MV-4-11 (cell line): ENCODE data around the gene TBL1X.

Experiments
- DNase-seq: peaks from one replicate; lab custom pipeline; 2025; lab: John Stamatoyannopoulos, UW

TBL1X gene

GRCh38 chrX:9498236-9498635, 33.4 kb downstream of the TBL1X start:
- DNase-seq, result no peak

DNA sequence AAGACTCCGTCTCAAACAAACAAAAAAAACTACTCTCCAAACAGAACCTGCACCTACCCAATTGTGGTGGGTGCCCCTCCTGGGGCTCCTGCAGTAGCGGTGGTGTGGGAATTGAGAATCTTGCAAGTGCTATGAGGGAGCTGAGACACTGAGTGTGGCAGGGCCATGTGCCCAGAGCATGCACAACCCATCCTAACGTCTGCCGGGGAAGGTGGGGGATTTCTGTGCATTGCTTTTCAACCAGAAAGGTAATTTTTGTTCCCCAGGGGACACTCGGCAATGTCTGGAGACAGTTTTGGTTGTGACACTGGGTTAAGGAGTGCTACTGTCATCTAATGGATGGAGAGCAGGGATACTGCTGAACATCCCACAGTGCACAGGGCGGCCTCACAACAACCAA, 35.7 kb downstream of the TBL1X start:
- no peak for DNase-seq

- no peak for DNase-seq
Observed at GRCh38 chrX:9501362-9501761, 36.5 kb downstream of the TBL1X start.

DNA sequence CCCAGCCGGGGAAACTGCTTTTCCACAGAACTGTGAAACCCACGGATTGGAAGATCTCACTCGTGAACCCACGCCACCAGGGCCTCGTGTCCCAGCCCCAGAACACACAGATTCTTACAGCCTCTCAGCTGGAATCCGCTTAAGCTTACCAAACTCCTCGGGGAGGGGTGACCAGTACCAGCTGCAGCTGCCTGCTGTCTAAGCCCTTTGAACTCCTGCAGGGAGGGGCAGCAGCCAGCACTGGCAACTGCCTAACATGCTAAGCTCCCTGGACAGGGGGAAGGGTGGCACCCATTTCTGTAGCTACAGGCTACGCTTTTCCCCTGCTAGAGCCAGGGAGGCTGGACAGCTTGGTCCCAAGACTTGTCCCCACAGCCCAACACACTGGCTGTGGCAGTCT, 38.4 kb downstream of the TBL1X start:
- DNase-seq, result no peak

- DNase-seq, result no peak
Observed at GRCh38 chrX:9510366-9510765, 45.5 kb downstream of the TBL1X start.

DNA sequence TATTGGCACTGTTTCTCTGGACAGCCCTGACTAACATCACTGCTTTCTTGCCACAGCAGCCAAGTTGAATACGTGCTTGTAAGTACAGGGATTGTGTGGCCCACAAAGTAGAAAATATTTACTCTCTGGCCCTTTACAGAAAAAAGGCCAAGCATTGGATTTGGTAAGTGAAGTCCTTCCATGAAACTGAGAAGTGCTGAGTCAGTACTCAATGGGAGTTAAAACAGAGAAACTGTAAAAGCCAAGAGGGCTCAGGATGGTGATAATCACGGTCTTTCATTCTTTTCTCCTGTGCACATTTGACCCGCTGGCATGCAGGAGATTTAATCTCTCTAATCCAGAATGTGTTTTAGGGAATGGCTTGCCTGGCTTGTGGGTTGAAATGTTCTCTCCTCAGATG, 46.1 kb downstream of the TBL1X start:
- DNase-seq, result no peak

DNA sequence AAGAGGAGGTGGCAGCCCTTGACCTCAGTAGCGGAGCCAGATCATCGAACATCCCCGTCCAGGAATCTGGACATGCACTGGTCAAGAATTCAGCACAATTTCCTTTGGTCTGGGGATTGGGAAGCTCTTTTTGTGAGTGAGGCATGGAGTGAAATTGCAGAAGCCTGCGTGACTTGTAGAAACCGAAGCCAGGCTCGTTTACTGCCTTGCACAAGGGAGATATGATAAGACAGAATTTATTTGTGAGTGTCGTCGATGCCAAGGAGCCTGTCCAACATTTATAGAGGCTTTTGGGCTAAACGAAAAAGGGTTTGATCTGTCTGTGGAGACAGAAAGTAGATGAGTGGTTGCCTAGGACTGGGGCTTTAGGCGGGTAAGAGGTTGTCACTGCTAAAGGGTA, 50.6 kb downstream of the TBL1X start:
- no peak for DNase-seq

DNA sequence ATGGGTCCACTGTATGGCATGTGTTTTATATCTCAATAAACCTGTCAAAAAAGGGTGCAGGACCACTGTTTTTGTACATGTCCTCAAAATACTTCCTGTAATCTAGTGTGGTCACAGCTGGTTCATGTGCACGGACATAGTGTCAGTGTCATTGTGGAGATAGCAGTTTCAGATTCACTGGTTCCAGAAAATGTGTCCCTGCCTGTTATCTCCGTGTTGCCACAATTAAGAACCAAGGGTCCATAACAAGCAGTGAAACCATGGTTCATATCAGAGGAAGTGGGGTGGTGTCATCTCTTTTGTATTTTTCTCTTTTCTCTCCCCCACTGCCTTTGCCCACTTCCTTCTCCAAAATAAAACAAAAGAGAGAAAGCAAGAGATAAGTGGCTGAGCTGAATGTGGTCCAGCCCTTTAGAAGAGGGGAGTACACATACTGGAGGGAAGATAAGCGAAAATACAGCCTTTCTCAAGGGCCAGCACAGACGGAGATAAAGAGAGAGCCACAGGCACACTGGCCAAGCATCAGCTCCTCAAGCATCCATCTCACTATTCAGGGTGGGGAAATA, 51.2 kb downstream of the TBL1X start:
- DNase-seq, result peak; percentile 80

GRCh38 chrX:9516635-9517034, 51.8 kb downstream of the TBL1X start:
- no peak for DNase-seq

- DNase-seq, result no peak
Observed at GRCh38 chrX:9518051-9518450, 53.2 kb downstream of the TBL1X start.

DNA sequence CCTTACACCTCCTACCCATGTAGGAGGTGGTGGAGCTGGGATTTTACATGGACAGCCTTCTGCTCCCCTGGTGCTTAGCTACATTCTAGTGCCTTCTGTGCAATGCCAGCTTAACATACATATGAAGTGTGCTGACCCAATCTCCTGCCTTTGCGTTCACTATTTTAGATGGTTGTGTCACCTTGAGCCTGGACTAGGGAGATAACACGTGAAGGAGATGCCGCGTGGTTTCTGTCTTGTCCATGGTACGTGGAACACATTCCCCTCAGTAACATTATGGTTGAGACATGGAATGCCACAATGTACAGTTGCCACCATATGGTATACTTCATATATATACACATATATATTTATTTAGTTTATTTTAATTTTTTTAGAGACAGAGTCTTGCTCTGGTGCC, 54.0 kb downstream of the TBL1X start:
- DNase-seq, result no peak

DNA sequence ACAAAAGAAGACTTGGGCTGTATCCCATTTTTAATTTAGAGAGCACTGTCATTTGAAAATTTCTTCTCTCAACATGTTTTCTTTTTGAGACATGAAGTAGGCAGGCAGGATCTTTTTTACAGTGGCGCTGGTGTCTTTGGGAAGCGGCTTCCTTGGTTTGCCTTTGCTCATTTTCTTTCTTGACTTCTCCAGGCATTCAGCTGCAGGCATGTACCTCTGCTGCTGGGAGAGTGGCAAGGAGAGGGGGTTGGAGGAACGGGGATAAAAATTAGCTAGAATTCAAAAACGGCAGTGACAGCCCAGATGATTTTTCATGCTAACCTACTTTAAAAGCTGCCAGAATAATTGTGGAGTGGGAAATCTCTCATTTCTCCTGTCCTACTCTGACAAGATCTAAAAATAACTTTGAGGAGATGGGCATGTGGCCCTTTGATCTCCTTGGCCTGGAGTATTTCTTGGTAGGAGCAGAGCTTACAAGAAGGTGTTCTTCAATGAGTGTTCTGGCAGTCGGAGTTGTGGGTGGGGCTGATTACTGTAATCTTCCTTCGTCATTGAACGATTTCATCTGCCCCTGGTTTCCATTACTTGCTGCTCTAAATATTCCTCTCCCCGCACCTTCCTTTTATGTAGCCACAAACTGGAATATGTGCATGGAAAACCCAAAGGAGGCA, 54.8 kb downstream of the TBL1X start:
- DNase-seq, result no peak

- DNase-seq, result no peak
Observed at GRCh38 chrX:9520217-9520590, 55.3 kb downstream of the TBL1X start.

DNA sequence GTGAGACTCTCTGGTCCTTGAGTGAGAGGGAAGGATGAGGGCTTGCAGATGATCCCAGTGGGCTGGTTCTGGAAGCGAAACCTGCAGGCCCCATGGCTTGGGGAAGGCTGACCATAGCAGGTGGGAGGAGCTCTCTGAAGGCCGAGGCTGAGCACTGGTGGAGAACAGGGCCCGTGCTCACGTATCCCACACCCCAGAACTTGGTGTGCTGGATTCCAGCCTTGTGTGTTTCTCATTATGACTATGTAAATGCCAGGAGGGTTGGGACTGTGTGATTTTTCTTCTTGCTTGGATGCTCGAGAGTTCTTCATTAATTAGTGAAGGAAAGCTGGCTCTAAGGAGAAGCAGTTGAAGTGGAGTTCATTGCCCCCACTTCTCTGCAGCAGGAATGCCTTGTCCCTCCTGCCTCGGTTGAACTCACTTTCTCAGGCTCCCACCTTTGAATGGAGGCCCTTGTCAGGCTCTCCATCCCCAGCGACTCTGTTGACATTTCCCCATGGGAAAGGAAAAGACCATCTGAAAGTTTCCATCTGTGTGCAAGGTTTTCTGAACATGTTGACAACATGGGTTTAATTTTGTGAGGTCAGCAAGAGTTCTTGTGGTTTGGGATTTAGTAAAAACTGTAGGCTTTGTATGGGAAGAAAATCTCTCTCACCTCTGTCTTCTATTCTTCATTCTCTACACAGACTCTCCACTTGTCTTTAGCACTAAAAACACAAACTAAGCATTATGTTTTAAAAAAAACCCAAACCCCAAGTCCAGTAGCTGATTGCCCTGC, 57.7 kb downstream of the TBL1X start:
- no peak for DNase-seq

DNA sequence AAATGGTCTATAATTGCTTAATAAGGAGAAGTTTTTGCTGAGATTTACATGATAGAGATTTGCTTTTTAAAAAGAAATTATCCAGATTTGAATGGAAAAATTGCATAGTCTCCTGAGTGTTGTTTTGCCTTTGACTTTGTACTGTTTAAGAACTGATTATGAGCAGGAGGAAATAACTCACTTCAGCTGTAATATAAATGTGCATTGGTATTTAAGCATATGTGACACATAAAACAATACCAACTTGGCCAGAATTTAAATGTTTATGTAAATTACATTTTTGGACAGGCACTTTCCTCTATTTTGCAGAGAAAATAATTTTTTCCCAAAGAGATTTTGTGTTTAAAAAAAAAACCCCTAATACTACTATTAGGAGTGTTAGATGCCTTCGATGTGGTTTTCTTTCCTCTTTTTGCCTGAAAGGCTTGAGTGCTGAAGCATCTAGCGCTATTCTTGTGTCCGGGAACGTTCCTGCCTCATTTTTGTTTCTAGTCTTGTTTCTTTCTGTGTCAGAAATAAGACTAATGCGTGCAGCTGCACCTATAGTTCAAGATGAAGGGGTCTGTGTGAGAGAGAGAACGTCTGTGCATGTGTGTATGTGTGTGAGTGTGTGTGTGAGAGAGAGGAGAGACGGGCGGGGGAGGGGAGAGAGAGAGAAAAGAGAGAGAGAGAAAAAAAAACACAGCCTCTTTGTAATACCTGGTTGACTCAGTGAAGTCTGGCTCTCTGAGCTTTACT, 60.8 kb downstream of the TBL1X start:
- no peak for DNase-seq

- no peak for DNase-seq
Observed at GRCh38 chrX:9526965-9527364, 62.1 kb downstream of the TBL1X start.

DNA sequence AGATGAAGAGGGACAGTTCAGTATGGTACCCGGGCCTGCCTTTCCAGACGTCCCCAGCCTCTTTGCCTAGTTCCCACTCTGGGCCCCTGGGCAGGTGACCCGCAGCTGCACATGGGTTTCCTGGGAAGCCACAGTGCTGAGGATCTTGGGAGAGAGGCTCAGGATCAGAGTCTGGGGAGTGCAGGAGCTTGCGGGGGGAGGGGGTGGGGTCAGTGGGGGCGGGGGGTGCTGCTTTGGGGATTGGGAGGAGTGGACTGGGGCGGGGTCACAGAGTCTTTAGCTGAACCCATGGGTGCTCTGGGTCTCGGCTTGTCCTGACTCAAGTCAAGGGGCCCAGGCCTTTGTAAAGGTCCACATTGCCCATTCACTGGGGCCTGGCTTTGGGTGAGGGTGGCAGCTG, 63.6 kb downstream of the TBL1X start:
- DNase-seq, result no peak

- DNase-seq, result no peak
Observed at GRCh38 chrX:9529223-9529622, 64.4 kb downstream of the TBL1X start.

DNA sequence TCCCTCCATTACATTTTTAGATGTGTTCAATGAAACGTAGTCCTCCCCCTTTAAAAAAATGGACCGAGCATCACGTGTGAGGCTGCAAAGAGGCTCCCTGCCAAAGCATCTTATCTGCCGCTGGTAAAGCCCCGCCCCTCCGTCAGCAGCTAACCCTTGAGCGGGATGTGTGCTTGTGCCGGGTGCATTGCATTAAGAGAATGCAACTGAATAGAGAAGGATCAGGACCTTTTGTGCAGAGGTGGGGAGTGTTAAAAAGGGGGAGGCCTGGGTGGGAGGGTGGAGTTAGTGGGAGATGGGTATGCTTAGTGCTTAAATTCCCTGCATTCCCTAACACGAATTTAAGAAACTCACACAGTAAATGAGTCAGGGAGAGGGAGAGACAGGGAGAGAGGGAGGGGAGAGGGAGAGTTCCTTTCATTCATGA, 66.0 kb downstream of the TBL1X start:
- peak; percentile 26 for DNase-seq

- DNase-seq, result no peak
Observed at GRCh38 chrX:9532349-9532748, 67.5 kb downstream of the TBL1X start.

DNA sequence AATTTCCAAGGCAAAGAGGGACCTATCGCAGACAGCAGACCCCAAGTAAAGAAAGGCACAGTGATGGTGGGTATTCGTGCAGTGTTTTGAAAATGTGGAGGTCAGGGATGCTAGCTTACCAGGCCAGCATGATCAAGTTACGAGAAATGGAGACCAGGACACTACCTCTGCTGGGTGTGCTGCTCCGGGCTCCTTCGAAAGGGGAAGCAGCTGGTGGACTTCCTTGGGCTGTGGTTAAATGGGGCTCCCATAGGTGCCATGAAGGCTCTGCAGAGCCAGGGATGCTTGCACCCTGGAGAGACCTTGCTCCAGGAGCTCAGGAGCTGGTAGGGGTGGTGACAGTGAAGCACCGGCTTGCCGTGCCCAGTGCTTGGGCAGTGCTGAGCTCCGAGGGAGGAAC, 68.8 kb downstream of the TBL1X start:
- DNase-seq, result peak; percentile 17

GRCh38 chrX:9534686-9535085, 69.8 kb downstream of the TBL1X start:
- no peak for DNase-seq

GRCh38 chrX:9535101-9535500, 70.2 kb downstream of the TBL1X start:
- DNase-seq, result peak; percentile 33
